Neural cell (in vitro differentiated cells): ENCODE measurements around the gene BCL11B. TPM values are rescaled to one million over a fixed set of nuclear protein-coding genes. Genes with fewer than 3 reads are reported as not detected.

Source experiments
- H2AFZ ChIP-seq: fragments of 200-600, 300-800 bp; sonication (generic), shearing (Covaris generic); 2 replicates; pipeline ENCODE4 v1.6.0; 2014; ENCODE audit warnings: low read depth, mild to moderate bottlenecking, antibody characterized with exemption, low read length, moderate library complexity
- H3F3A ChIP-seq: fragments of 200-600 bp; shearing (Covaris generic); 2 replicates; pipeline ENCODE4 v1.6.1; 2016; ENCODE audit warnings: mild to moderate bottlenecking, moderate library complexity, mixed read lengths, antibody characterized with exemption, low read length; ENCODE audit not compliant: insufficient read depth, poor library complexity, severe bottlenecking
- H3K27ac ChIP-seq: fragments of 200-600, 300-800 bp; sonication (generic), shearing (Covaris generic); 2 replicates; pipeline ENCODE4 v1.5.1; 2014; ENCODE audit warnings: mild to moderate bottlenecking, low read length, moderate library complexity
- H3K27me3 ChIP-seq: fragments of 300-800, 200-600 bp; sonication (generic), shearing (Covaris generic); 2 replicates; pipeline ENCODE4 v1.6.0; 2014; ENCODE audit warnings: mild to moderate bottlenecking, low read depth, low read length, moderate library complexity; ENCODE audit not compliant: insufficient read depth
- H3K36me3 ChIP-seq: fragments of 300-800, 200-600 bp; sonication (generic), shearing (Covaris generic); 2 replicates; pipeline ENCODE4 v1.5.1; 2014; ENCODE audit warnings: mild to moderate bottlenecking, antibody characterized with exemption, low read length, moderate library complexity; ENCODE audit not compliant: insufficient read depth
- H3K4me2 ChIP-seq: fragments of 300-800, 200-600 bp; sonication (generic), shearing (Covaris generic); 2 replicates; pipeline ENCODE4 v1.6.0; 2014; ENCODE audit warnings: mild to moderate bottlenecking, low read length
- H3K4me3 ChIP-seq: fragments of 300-800, 200-600 bp; sonication (generic), shearing (Covaris generic); 2 replicates; pipeline ENCODE4 v1.5.1; 2014; ENCODE audit warnings: mild to moderate bottlenecking, low read length, moderate library complexity
- H3K79me2 ChIP-seq: fragments of 200-600 bp; shearing (Covaris generic); replicated peaks from 2 replicates; pipeline ENCODE4 v1.6.0; 2014; ENCODE audit warnings: mild to moderate bottlenecking, low read length, moderate library complexity; ENCODE audit not compliant: insufficient read depth
- H3K9ac ChIP-seq: fragments of 300-800, 200-600 bp; sonication (generic), shearing (Covaris generic); 2 replicates; pipeline ENCODE4 v1.6.1; 2016; ENCODE audit warnings: mild to moderate bottlenecking, low read length, mixed read lengths
- H3K9me2 ChIP-seq: fragments of 200-600 bp; shearing (Covaris generic); 2 replicates; pipeline ENCODE4 v1.6.1; 2016; ENCODE audit warnings: mild to moderate bottlenecking, low read length, mixed read lengths; ENCODE audit not compliant: insufficient read depth
- H3K9me3 ChIP-seq: fragments of 200-600, 300-800 bp; sonication (generic), shearing (Covaris generic); 2 replicates; pipeline ENCODE4 v1.6.1; 2016; ENCODE audit warnings: mild to moderate bottlenecking, mixed run types, low read length, moderate library complexity, mixed read lengths
- H4K20me1 ChIP-seq: fragments of 200-600 bp; shearing (Covaris generic); 2 replicates; pipeline ENCODE4 v1.6.1; 2016; ENCODE audit warnings: mild to moderate bottlenecking, mixed run types; ENCODE audit not compliant: insufficient read depth
- EP300 ChIP-seq: fragments of 450-650 bp; conservative IDR thresholded peaks from 2 replicates; pipeline ENCODE4 v1.6.1; 2014; ENCODE audit warnings: antibody characterized with exemption, mild to moderate bottlenecking, moderate library complexity; ENCODE audit not compliant: poor library complexity, severe bottlenecking
- EZH2 ChIP-seq: fragments of 200-600, 300-800 bp; shearing (Covaris generic), sonication (generic); IDR thresholded peaks from 2 replicates; pipeline ENCODE4 v1.6.1; 2014; ENCODE audit warnings: antibody characterized with exemption, low read length, borderline replicate concordance, mild to moderate bottlenecking; ENCODE audit not compliant: insufficient read depth, poor library complexity, severe bottlenecking
- MXI1 ChIP-seq: fragments of 450-650 bp; conservative IDR thresholded peaks from 2 replicates; pipeline ENCODE4 v1.6.1; 2014; ENCODE audit warnings: antibody characterized with exemption, mild to moderate bottlenecking; ENCODE audit not compliant: poor library complexity, severe bottlenecking
- POLR2AphosphoS5 ChIP-seq: IDR thresholded peaks from 2 replicates; pipeline ENCODE4 v1.6.1; 2012
- RAD21 ChIP-seq: fragments of 450-650 bp; conservative IDR thresholded peaks from 2 replicates; pipeline ENCODE4 v1.6.1; 2014; ENCODE audit warnings: antibody characterized with exemption, mild to moderate bottlenecking, moderate library complexity
- SMC3 ChIP-seq: fragments of 450-650 bp; conservative IDR thresholded peaks from 2 replicates; pipeline ENCODE4 v1.6.1; 2014; ENCODE audit warnings: antibody characterized with exemption, mild to moderate bottlenecking, moderate library complexity; ENCODE audit not compliant: poor library complexity
- TAF1 ChIP-seq: IDR thresholded peaks from 2 replicates; pipeline ENCODE4 v1.6.1; 2012; ENCODE audit warnings: low read depth
- polyA plus RNA-seq: library from polyadenylated mRNA; depleted of rRNA; stranded (reverse); fragments of >200 nt; gene quantifications from 2 replicates; pipeline ENCODE4 v1.2.3, GENCODE V29; 2014
- TF ChIP-seq, protein P1 (sequence below): fragments of 450-650 bp; IDR thresholded peaks from 2 replicates; pipeline ENCODE4 v1.5.1; 2014; ENCODE audit warnings: antibody characterized with exemption, mild to moderate bottlenecking, moderate library complexity; ENCODE audit not compliant: poor library complexity, severe bottlenecking
- TF ChIP-seq, protein P2 (sequence below): IDR thresholded peaks from 2 replicates; pipeline ENCODE4 v1.6.1; 2012; ENCODE audit warnings: borderline replicate concordance

The BCL11B gene
- polyA plus RNA-seq, 1 donor from 2014 or later, result 104 TPM

DNA sequence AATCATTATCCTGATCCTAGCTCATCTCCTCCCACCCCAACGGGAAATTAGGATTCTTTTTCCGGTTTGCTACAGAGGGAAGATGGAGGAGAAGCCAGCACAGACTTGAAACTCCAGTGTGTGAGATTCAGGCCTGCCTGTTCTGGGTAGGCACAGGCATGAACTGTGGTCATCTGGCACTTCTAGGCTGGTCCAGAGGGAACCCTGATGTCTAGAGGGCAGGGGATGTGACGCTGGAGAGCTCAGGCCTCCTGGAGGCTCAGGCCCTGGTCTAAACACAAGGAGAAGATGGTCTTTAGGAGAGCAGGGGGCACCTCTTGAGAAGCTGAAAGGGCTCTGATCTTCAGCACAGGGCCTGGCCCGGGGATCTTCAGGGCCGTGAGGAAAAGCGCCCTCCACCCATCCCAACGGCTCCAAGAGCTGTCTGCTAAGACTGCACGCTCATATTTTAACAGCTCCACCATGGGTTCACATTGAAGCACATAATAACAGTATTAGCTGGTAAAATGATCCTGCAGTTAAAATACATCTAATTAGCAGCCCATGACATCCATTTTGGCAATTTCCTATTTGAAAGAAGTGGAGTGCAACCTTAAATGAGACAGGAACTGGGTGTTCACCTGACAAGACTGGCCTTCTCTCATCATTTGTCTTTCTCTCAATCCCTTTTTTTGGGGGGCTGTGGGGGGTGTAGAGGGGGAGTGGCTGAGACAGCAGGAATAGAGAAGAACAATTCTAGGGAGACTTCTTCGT lies 35.4 kb downstream of the BCL11B start:
- peaks cover 99% of the 10 kb centered on the region for H4K20me1 ChIP-seq
- H3K27me3 ChIP-seq, result no peaks in the 10 kb centered on the region
- H3K79me2 ChIP-seq, result peaks cover 100% of the 10 kb centered on the region
- H3K4me2 ChIP-seq, result no peak overlapping the region
- TF ChIP-seq, protein P1, sequence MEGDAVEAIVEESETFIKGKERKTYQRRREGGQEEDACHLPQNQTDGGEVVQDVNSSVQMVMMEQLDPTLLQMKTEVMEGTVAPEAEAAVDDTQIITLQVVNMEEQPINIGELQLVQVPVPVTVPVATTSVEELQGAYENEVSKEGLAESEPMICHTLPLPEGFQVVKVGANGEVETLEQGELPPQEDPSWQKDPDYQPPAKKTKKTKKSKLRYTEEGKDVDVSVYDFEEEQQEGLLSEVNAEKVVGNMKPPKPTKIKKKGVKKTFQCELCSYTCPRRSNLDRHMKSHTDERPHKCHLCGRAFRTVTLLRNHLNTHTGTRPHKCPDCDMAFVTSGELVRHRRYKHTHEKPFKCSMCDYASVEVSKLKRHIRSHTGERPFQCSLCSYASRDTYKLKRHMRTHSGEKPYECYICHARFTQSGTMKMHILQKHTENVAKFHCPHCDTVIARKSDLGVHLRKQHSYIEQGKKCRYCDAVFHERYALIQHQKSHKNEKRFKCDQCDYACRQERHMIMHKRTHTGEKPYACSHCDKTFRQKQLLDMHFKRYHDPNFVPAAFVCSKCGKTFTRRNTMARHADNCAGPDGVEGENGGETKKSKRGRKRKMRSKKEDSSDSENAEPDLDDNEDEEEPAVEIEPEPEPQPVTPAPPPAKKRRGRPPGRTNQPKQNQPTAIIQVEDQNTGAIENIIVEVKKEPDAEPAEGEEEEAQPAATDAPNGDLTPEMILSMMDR, result no peak
- TF ChIP-seq EZH2 (no peak), TAF1 (no peak), EP300 (no peak), POLR2AphosphoS5 (no peak), RAD21 (no peak)
- TF ChIP-seq, protein P2, sequence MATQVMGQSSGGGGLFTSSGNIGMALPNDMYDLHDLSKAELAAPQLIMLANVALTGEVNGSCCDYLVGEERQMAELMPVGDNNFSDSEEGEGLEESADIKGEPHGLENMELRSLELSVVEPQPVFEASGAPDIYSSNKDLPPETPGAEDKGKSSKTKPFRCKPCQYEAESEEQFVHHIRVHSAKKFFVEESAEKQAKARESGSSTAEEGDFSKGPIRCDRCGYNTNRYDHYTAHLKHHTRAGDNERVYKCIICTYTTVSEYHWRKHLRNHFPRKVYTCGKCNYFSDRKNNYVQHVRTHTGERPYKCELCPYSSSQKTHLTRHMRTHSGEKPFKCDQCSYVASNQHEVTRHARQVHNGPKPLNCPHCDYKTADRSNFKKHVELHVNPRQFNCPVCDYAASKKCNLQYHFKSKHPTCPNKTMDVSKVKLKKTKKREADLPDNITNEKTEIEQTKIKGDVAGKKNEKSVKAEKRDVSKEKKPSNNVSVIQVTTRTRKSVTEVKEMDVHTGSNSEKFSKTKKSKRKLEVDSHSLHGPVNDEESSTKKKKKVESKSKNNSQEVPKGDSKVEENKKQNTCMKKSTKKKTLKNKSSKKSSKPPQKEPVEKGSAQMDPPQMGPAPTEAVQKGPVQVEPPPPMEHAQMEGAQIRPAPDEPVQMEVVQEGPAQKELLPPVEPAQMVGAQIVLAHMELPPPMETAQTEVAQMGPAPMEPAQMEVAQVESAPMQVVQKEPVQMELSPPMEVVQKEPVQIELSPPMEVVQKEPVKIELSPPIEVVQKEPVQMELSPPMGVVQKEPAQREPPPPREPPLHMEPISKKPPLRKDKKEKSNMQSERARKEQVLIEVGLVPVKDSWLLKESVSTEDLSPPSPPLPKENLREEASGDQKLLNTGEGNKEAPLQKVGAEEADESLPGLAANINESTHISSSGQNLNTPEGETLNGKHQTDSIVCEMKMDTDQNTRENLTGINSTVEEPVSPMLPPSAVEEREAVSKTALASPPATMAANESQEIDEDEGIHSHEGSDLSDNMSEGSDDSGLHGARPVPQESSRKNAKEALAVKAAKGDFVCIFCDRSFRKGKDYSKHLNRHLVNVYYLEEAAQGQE, result no peak
- no peaks in the 10 kb centered on the region for H3F3A ChIP-seq
- no peaks in the 10 kb centered on the region for H3K9me2 ChIP-seq
- no peaks in the 10 kb centered on the region for H3K9me3 ChIP-seq
- peak overlapping the region; percentile 32 for H3K4me3 ChIP-seq
- no peak overlapping the region for H2AFZ ChIP-seq
- no peak overlapping the region for H3K9ac ChIP-seq
- no peak overlapping the region for H3K27ac ChIP-seq
- no peaks in the 10 kb centered on the region for H3K36me3 ChIP-seq

DNA sequence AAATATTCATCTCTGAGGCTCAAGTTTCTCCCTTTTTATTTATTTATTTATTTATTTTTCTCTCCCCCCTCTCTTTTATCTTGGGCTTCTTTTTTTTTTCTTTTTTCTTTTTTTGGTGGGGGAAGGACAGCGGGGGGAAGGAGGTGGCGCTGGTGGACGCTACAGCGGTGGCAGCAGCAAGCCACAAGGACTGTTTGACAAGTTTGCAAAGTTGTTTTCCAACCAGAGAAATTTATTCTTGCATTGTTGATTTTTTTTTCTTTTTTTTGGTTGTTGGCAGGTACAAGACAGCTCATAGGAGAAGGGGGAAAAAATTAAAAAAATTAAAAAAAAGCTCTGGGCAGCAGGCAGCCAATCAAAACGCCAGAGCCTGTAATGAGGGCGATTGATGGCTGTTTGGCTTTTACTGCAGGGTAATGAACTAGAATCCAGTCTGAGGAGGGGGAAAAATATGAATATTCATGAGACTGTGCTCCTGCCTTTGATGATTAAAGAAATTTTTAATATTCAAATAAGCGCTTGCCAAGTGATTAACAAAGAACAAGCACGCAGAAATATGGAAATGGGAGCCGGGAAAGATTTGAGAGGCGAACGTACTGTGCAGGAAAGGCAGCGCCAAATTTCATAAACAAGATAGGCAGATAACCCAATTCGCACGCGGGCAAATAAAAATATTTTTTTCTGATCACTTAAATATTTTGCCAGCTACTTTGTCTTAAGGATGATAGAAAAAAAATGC lies 36.2 kb downstream of the BCL11B start:
- Histone ChIP-seq H3K79me2 (peaks cover 99% of the 10 kb centered on the region), H3K9me3 (no peaks in the 10 kb centered on the region), H3K27ac (no peak overlapping the region), H3K36me3 (no peaks in the 10 kb centered on the region), H3K27me3 (no peaks in the 10 kb centered on the region), H4K20me1 (peaks cover 99% of the 10 kb centered on the region), H3F3A (no peaks in the 10 kb centered on the region), H2AFZ (no peak overlapping the region), H3K9ac (no peak overlapping the region), H3K4me3 (peak overlapping the region; percentile 28), H3K9me2 (no peaks in the 10 kb centered on the region), H3K4me2 (no peak overlapping the region)
- TF ChIP-seq MXI1 (no peak), EZH2 (no peak), SMC3 (no peak), POLR2AphosphoS5 (no peak), EP300 (no peak), RAD21 (no peak), TAF1 (no peak)
- TF ChIP-seq, protein P2, result no peak
